Measurements from ENCODE around the gene OR12D3. TPM values are rescaled to one million over a fixed set of nuclear protein-coding genes. Genes with fewer than 3 reads are reported as not detected.

Gene OR12D3
- total RNA-seq, 1 donor from 2014 or later = not detected

Other genes starting within 250 kb of the OR12D3 start
- gene OR2J2, start 204.4 kb downstream of the OR12D3 start, total RNA-seq = not detected
- gene OR14J1, start 73.6 kb downstream of the OR12D3 start, total RNA-seq = not detected
- not detected for gene OR5V1, start 6.4 kb downstream of the OR12D3 start, total RNA-seq
- not detected for gene OR12D2, start 20.3 kb upstream of the OR12D3 start, total RNA-seq
- gene OR12D1, start 39.6 kb upstream of the OR12D3 start, total RNA-seq = not detected
- not detected for gene OR10C1, start 64.0 kb upstream of the OR12D3 start, total RNA-seq
- gene OR11A1, start 81.8 kb upstream of the OR12D3 start, total RNA-seq = not detected
- under 0.01 TPM for gene OR2H1, start 81.9 kb upstream of the OR12D3 start, total RNA-seq
- gene MAS1L, start 112.7 kb upstream of the OR12D3 start, total RNA-seq = not detected
- not detected for gene UBD, start 184.4 kb upstream of the OR12D3 start, total RNA-seq
- not detected for gene OR2H2, start 209.8 kb upstream of the OR12D3 start, total RNA-seq

All from frontal cortex (tissue), 1 donor.